HG02840 (cell line): Measurements from ENCODE around the gene GAS6.
"Not testable (repeated sequence)": the region's sequence is repeated elsewhere in the genome, so short reads cannot be mapped to it uniquely, and the experiment has no call there.

Experiments
- ATAC-seq: cut with Tn5 transposase; IDR thresholded peaks from one replicate; pipeline ENCODE4 v1.9.1; 2021; ENCODE audit warnings: mild to moderate bottlenecking, moderate library complexity, moderate number of reproducible peaks; ENCODE audit not compliant: unreplicated experiment, low FRiP score

GAS6 gene

GRCh38 chr13:113842336-113843062, 21.4 kb downstream of the GAS6 start:
- no peak for ATAC-seq

- no peak for ATAC-seq
Measured at GRCh38 chr13:113841353-113841650, 22.6 kb downstream of the GAS6 start.

GRCh38 chr13:113840541-113841352, 23.1 kb downstream of the GAS6 start:
- ATAC-seq: no peak

GRCh38 chr13:113839536-113840204, 24.2 kb downstream of the GAS6 start:
- ATAC-seq: no peak

GRCh38 chr13:113838711-113839201, 25.1 kb downstream of the GAS6 start:
- ATAC-seq: no peak

GRCh38 chr13:113837560-113838355, 26.1 kb downstream of the GAS6 start:
- no peak for ATAC-seq

GRCh38 chr13:113836768-113837559, 26.9 kb downstream of the GAS6 start:
- ATAC-seq: no peak

GRCh38 chr13:113835461-113836270, 28.2 kb downstream of the GAS6 start:
- ATAC-seq: no peak

GRCh38 chr13:113834496-113835200, 29.2 kb downstream of the GAS6 start:
- ATAC-seq: no peak

- not testable (repeated sequence) for ATAC-seq
Measured at GRCh38 chr13:113834006-113834405, 29.9 kb downstream of the GAS6 start.

- no peak for ATAC-seq
Measured at GRCh38 chr13:113833111-113833830, 30.6 kb downstream of the GAS6 start.

- ATAC-seq: no peak
Measured at GRCh38 chr13:113832631-113833030, 31.2 kb downstream of the GAS6 start.

GRCh38 chr13:113832205-113832604, 31.7 kb downstream of the GAS6 start:
- ATAC-seq: no peak

- no peak for ATAC-seq
Measured at GRCh38 chr13:113831061-113831460, 32.8 kb downstream of the GAS6 start.

GRCh38 chr13:113830426-113830950, 33.4 kb downstream of the GAS6 start:
- not testable (repeated sequence) for ATAC-seq

GRCh38 chr13:113828282-113828825, 35.5 kb downstream of the GAS6 start:
- ATAC-seq: no peak

GRCh38 chr13:113827021-113827420, 36.9 kb downstream of the GAS6 start:
- no peak for ATAC-seq
